Measurements from ENCODE around the gene KCTD6.

The KCTD6 gene

DNA sequence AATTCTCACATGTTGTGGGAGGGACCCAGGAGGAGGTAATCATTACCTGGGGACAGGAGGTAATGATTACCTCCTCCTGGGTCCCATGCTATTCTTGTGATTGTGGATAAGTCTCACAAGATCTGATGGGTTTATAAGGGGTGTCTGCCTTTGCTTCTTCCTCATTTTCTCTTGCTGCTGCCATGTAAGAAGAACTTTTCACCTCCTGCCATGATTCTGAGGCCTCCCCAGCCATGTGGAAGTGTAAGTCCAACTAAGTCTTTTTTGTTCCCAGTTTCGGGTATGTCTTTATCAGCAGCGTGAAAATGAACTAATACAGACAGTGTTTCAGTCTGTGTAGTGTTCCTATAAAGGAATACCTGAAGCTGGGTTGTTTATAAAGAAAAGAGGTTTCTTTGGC lies 13.1 kb upstream of the KCTD6 start:
- Mint-ChIP-seq H3K9me3 (peaks cover 4 to 7% of the 10 kb centered on the region in 2 donors), H3K4me1 (peaks cover 12% of the 10 kb centered on the region), H3K27me3 (peaks cover 9% of the 10 kb centered on the region), H3K4me3 (no peak overlapping the region), H3K27ac (no peak overlapping the region)
- ATAC-seq (no peak), DNase-seq (no peak)

- Mint-ChIP-seq H3K4me3 (no peak overlapping the region), H3K27me3 (peaks cover 15% of the 10 kb centered on the region), H3K4me1 (no peaks in the 10 kb centered on the region), H3K9me3 (peaks cover 4 to 7% of the 10 kb centered on the region in 2 donors), H3K27ac (no peak overlapping the region)
- DNase-seq: no peak
- ATAC-seq: no peak
Observed at GRCh38 chr3:58480309-58480708, 11.6 kb upstream of the KCTD6 start.

GRCh38 chr3:58482917-58483636 lies 8.8 kb upstream of the KCTD6 start:
- peaks cover 4 to 7% of the 10 kb centered on the region in 2 donors for H3K9me3 Mint-ChIP-seq
- H3K27me3 Mint-ChIP-seq: peaks cover 27% of the 10 kb centered on the region
- ATAC-seq (no peak), DNase-seq (no peak)
- H3K4me1 Mint-ChIP-seq: peaks cover 10% of the 10 kb centered on the region
- no peak overlapping the region for H3K4me3 Mint-ChIP-seq
- H3K27ac Mint-ChIP-seq: no peak overlapping the region

DNA sequence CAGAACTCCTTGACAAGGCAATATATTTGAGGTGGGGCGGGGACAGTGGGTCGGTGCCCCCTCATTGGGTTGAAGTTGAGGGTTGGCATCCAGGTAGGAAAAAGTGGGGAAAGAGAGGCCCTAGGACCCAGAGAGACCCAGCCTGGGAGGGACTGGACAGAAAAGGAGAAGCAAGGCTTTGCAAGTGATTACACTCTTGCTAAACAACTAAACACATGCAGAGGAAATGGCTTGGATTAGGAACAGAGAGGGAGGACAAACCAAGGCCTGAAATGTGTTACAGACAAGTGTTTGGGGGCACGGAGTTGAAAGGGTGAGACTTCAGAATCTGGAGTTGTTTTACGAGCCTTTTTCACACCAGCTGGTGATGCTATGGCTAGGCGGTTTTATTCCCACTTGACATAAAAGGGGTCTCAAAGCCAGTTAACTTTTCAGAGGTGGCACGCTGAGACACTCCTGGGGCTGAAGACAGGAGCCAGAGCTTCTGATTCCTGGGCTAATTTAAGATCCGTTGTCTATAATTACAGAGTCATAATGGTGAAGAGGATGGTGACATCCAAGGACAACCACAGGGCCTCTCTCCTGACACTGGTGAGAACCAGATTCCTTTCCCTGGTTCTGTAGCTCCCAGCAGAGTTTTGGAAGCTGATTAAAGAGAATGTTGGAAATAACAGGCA lies 7.7 kb upstream of the KCTD6 start:
- Mint-ChIP-seq H3K9me3 (peaks cover under 1 to 7% of the 10 kb centered on the region in 2 donors), H3K27me3 (peaks cover 36% of the 10 kb centered on the region), H3K27ac (no peak overlapping the region), H3K4me1 (peaks cover 10% of the 10 kb centered on the region), H3K4me3 (no peak overlapping the region)
- DNase-seq (no peak), ATAC-seq (no peak)

- Mint-ChIP-seq H3K27me3 (peaks cover 36% of the 10 kb centered on the region), H3K4me3 (no peak overlapping the region), H3K4me1 (peaks cover 10% of the 10 kb centered on the region), H3K27ac (no peak overlapping the region), H3K9me3 (peaks cover 0 to 7% of the 10 kb centered on the region in 2 donors)
- ATAC-seq: no peak
- no peak for DNase-seq
Observed at GRCh38 chr3:58484722-58485069, 7.2 kb upstream of the KCTD6 start.

GRCh38 chr3:58485801-58486435 lies 6.0 kb upstream of the KCTD6 start:
- no peak for ATAC-seq
- DNase-seq: no peak
- Mint-ChIP-seq H3K27ac (no peak overlapping the region), H3K9me3 (no peaks in the 10 kb centered on the region), H3K4me3 (no peak overlapping the region), H3K4me1 (peaks cover 14% of the 10 kb centered on the region), H3K27me3 (peaks cover 37% of the 10 kb centered on the region)

GRCh38 chr3:58487140-58487886 lies 4.6 kb upstream of the KCTD6 start:
- ATAC-seq (no peak), DNase-seq (no peak)
- Mint-ChIP-seq H3K27me3 (peaks cover 45% of the 10 kb centered on the region), H3K4me1 (peaks cover 22% of the 10 kb centered on the region), H3K4me3 (no peak overlapping the region), H3K27ac (no peak overlapping the region), H3K9me3 (no peaks in the 10 kb centered on the region)

- no peak overlapping the region for H3K27ac Mint-ChIP-seq
- DNase-seq (no peak), ATAC-seq (no peak)
- no peak overlapping the region for H3K4me3 Mint-ChIP-seq
- H3K9me3 Mint-ChIP-seq: no peaks in the 10 kb centered on the region
- peaks cover 42% of the 10 kb centered on the region for H3K27me3 Mint-ChIP-seq
- H3K4me1 Mint-ChIP-seq: peaks cover 37% of the 10 kb centered on the region
Observed at GRCh38 chr3:58488967-58489366, 2.9 kb upstream of the KCTD6 start.

DNA sequence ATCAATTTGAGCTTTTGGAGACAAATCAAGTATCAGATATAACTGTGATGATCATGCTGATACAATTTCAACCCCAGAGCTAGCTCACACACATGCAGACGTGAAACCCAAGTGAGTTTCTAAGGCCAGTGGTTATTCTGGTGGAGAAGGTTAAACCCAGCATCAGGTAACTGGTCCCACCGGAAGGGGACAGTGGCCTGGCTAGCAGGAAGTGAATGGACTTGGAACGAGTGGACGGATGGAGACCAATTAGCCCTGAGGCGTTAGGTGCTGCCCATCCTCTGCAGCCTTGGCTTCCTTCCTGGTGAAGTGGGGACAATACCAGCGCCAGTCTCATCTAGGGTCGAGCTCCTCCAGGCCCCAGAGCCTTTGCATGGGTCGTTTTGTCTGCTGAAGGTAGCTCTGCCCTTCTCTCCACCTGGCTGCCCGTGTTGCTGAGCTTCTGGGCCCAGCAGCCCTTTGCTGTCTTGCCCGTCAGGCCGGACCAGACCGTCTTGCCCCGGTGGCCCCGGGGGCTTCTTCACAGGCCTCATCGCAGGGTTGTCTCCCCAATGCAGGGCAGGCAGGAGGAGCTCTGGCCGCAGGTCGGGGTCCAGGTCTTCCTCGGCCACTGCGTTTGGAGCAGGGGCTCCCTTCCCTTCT lies 915 bp upstream of the KCTD6 start:
- H3K4me1 Mint-ChIP-seq: peaks cover 50% of the 10 kb centered on the region
- ATAC-seq (no peak), DNase-seq (peak in 1 of 2 donors; percentile 5)
- peak overlapping the region in 1 of 2 donors; percentile 74 for H3K4me3 Mint-ChIP-seq
- H3K27ac Mint-ChIP-seq: no peak overlapping the region
- peaks cover 38% of the 10 kb centered on the region for H3K27me3 Mint-ChIP-seq
- no peaks in the 10 kb centered on the region for H3K9me3 Mint-ChIP-seq

DNA sequence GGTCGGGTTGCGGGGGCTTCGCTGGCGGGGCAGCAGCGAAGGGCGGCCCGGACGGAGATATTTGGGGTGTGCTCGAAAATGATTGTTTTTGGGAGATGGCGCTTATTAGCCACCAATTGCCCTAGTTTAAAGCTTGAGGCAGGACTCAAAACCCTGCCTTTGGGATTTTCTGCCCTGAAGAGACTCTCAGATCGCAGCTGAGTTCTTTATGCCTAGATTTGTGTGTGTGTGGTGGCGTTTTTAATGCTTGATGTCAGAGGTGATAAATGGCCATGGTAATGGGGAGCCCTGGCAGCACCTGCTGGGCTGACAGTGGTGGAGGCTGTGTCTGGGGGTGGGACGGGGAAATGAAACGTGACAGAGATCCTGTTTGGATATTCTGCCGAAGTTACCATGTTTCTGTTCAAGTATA lies 604 bp downstream of the KCTD6 start:
- H3K4me1 Mint-ChIP-seq: peaks cover 54% of the 10 kb centered on the region
- H3K9me3 Mint-ChIP-seq: no peaks in the 10 kb centered on the region
- peak overlapping the region; percentile 82 to 96 for H3K4me3 Mint-ChIP-seq
- H3K27me3 Mint-ChIP-seq: peaks cover 26% of the 10 kb centered on the region
- no peak for ATAC-seq
- DNase-seq: peak in 1 of 2 donors; percentile 25
- H3K27ac Mint-ChIP-seq: peak overlapping the region; percentile 78 to 89

GRCh38 chr3:58494107-58494506 lies 2.2 kb downstream of the KCTD6 start:
- H3K4me1 Mint-ChIP-seq: peaks cover 60% of the 10 kb centered on the region
- DNase-seq (no peak), ATAC-seq (no peak)
- no peak overlapping the region for H3K27ac Mint-ChIP-seq
- H3K27me3 Mint-ChIP-seq: peaks cover 10% of the 10 kb centered on the region
- H3K4me3 Mint-ChIP-seq: peak overlapping the region in 1 of 2 donors; percentile 36
- no peaks in the 10 kb centered on the region for H3K9me3 Mint-ChIP-seq

- H3K9me3 Mint-ChIP-seq: no peaks in the 10 kb centered on the region
- no peak overlapping the region for H3K4me3 Mint-ChIP-seq
- H3K27ac Mint-ChIP-seq: no peak overlapping the region
- H3K27me3 Mint-ChIP-seq: peaks cover 9% of the 10 kb centered on the region
- DNase-seq (no peak), ATAC-seq (no peak)
- H3K4me1 Mint-ChIP-seq: peaks cover 60% of the 10 kb centered on the region
Observed at GRCh38 chr3:58495101-58495500, 3.2 kb downstream of the KCTD6 start.

- peaks cover 4% of the 10 kb centered on the region for H3K27me3 Mint-ChIP-seq
- H3K4me1 Mint-ChIP-seq: peaks cover 52% of the 10 kb centered on the region
- no peaks in the 10 kb centered on the region for H3K9me3 Mint-ChIP-seq
- H3K27ac Mint-ChIP-seq: no peak overlapping the region
- ATAC-seq (no peak), DNase-seq (no peak)
- no peak overlapping the region for H3K4me3 Mint-ChIP-seq
Observed at GRCh38 chr3:58496206-58496857, 4.4 kb downstream of the KCTD6 start.

DNA sequence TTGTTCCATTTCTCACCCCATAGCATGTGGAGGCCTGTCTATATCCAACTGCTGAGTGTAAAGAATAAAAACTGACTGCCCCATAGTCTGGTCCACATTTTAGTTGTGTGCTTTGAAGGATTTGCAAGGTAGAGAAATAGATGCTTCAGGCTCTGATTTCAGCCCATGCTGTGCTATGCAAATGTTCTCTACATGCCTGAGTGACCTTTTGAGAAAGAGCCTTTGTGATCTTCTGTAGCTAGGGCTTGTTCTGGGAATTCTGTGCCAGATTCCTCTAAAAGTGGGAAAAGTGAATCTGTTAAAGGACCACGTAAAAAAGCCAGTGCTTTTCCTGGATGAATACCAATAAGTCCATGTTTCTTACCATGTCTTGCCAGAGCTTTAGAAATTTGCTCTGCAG lies 5.2 kb downstream of the KCTD6 start:
- H3K4me1 Mint-ChIP-seq: peaks cover 48% of the 10 kb centered on the region

DNA sequence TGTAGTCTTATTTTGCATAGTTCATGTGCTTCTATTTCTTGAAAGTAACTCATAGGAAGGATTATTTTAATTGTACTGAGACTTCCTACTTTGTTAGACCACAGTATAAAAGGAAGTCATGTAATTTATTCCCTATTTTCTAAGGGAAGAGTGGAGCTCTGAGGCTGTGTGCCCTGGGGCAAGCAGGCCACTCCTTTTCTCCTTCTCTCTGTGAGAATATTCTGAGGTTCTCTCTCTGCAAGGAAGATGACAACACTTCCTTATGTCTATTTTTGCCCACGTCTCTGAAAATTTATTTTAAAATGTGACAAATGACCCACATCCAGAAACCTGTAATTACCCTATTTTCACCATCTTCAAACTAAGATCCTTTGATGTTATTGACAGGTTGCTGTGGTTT lies 11.0 kb downstream of the KCTD6 start:
- no peaks in the 10 kb centered on the region for H3K9me3 Mint-ChIP-seq
- H3K4me1 Mint-ChIP-seq: peaks cover 7% of the 10 kb centered on the region
- DNase-seq (no peak), ATAC-seq (no peak)
- H3K27ac Mint-ChIP-seq: no peak overlapping the region
- no peak overlapping the region for H3K4me3 Mint-ChIP-seq
- H3K27me3 Mint-ChIP-seq: no peaks in the 10 kb centered on the region

More for the DNA sequence above, 5.2 kb downstream of the KCTD6 start:
- H3K4me3 Mint-ChIP-seq: no peak overlapping the region
- no peaks in the 10 kb centered on the region for H3K9me3 Mint-ChIP-seq
- no peak overlapping the region for H3K27ac Mint-ChIP-seq
- H3K27me3 Mint-ChIP-seq: no peaks in the 10 kb centered on the region
- no peak for DNase-seq
- no peak for ATAC-seq

Data from stimulated activated naive CD8-positive, alpha-beta T cell treated with anti-CD3 and anti-CD28 coated beads, Interleukin-15, amount 100 ng/mL, for 72 hours (primary cell).